Iris pigment epithelial cell (primary cell): ENCODE data around the gene MINK1.

Experiments used
- DNase-seq: peaks from one replicate; pipeline ENCODE4 v3.0.0-alpha.2; 2011; ENCODE audit warnings: low read depth

The MINK1 gene

GRCh38 chr17:4933646-4934045 lies 100.5 kb downstream of the MINK1 start:
- no peak for DNase-seq

- peak; percentile 45 for DNase-seq
Observed at GRCh38 chr17:4934173-4934979, 101.2 kb downstream of the MINK1 start.

- DNase-seq: no peak
Observed at GRCh38 chr17:4935650-4936049, 102.5 kb downstream of the MINK1 start.

- DNase-seq: no peak
Observed at GRCh38 chr17:4936436-4936835, 103.3 kb downstream of the MINK1 start.

GRCh38 chr17:4937553-4937952 lies 104.4 kb downstream of the MINK1 start:
- no peak for DNase-seq

- no peak for DNase-seq
Observed at GRCh38 chr17:4938069-4938491, 104.9 kb downstream of the MINK1 start.

GRCh38 chr17:4938688-4939545 lies 105.8 kb downstream of the MINK1 start:
- peak; percentile 22 for DNase-seq

GRCh38 chr17:4939546-4939795 lies 106.3 kb downstream of the MINK1 start:
- DNase-seq: peak; percentile 39

- DNase-seq: peak; percentile 100
Observed at GRCh38 chr17:4939796-4940554, 106.8 kb downstream of the MINK1 start, which contains the start of the genes RNF167 and SLC25A11. Gene RNF167, plus strand, starts transcription at chr17:4940268. Its CDS starts 642 bp downstream, at chr17:4940910. Gene SLC25A11, minus strand, starts transcription at chr17:4940046. Its CDS starts 136 bp downstream, at chr17:4939910.

GRCh38 chr17:4940555-4941318 lies 107.6 kb downstream of the MINK1 start:
- DNase-seq: peak; percentile 22

GRCh38 chr17:4941319-4941610 lies 108.1 kb downstream of the MINK1 start:
- no peak for DNase-seq

GRCh38 chr17:4942760-4943508 lies 109.8 kb downstream of the MINK1 start:
- no peak for DNase-seq

- no peak for DNase-seq
Observed at GRCh38 chr17:4944163-4944553, 111.0 kb downstream of the MINK1 start.

GRCh38 chr17:4944554-4945175 lies 111.5 kb downstream of the MINK1 start:
- no peak for DNase-seq

GRCh38 chr17:4945176-4945943 lies 112.2 kb downstream of the MINK1 start:
- DNase-seq: peak; percentile 92

- no peak for DNase-seq
Observed at GRCh38 chr17:4945944-4946280, 112.8 kb downstream of the MINK1 start.

- no peak for DNase-seq
Observed at GRCh38 chr17:4946312-4946976, 113.3 kb downstream of the MINK1 start.

GRCh38 chr17:4947010-4947410 lies 113.9 kb downstream of the MINK1 start:
- DNase-seq: no peak
